Measurements from ENCODE around the gene HP.
"Not testable (repeated sequence)": the region's sequence is repeated elsewhere in the genome, so short reads cannot be mapped to it uniquely, and the experiment has no call there.

Gene HP

GRCh38 chr16:72054254-72054847 lies at the start of gene HP:
Gene HP (plus strand): TSS chr16:72054505. CDS start chr16:72054653, 148 bp downstream.
- not testable (repeated sequence) for DNase-seq

GRCh38 chr16:72008065-72008423 lies 46.3 kb upstream of the HP start:
- DNase-seq: not testable (repeated sequence)

GRCh38 chr16:72008424-72009216 lies 45.7 kb upstream of the HP start, which contains the start of gene DHODH:
Gene DHODH (plus strand): TSS chr16:72008744. CDS start chr16:72008765, 21 bp downstream.
- DNase-seq: peak; percentile 96

GRCh38 chr16:72009779-72010178 lies 44.5 kb upstream of the HP start:
- no peak for DNase-seq

- DNase-seq: no peak
Measured at GRCh38 chr16:72012607-72013006, 41.7 kb upstream of the HP start.

GRCh38 chr16:72013389-72013788 lies 40.9 kb upstream of the HP start:
- DNase-seq: no peak

GRCh38 chr16:72013888-72014581 lies 40.3 kb upstream of the HP start:
- no peak for DNase-seq

- DNase-seq: no peak
Measured at GRCh38 chr16:72014675-72015074, 39.6 kb upstream of the HP start.

GRCh38 chr16:72015124-72015523 lies 39.2 kb upstream of the HP start:
- DNase-seq: no peak

- DNase-seq: no peak
Measured at GRCh38 chr16:72018470-72018869, 35.8 kb upstream of the HP start.

- no peak for DNase-seq
Measured at GRCh38 chr16:72021043-72021442, 33.3 kb upstream of the HP start.

- no peak for DNase-seq
Measured at GRCh38 chr16:72022127-72022526, 32.2 kb upstream of the HP start.

- DNase-seq: no peak
Measured at GRCh38 chr16:72023962-72024361, 30.3 kb upstream of the HP start.

- no peak for DNase-seq
Measured at GRCh38 chr16:72024862-72025382, 29.4 kb upstream of the HP start.

GRCh38 chr16:72025404-72026114 lies 28.7 kb upstream of the HP start:
- peak; percentile 56 for DNase-seq

GRCh38 chr16:72027669-72028378 lies 26.5 kb upstream of the HP start:
- no peak for DNase-seq

- DNase-seq: no peak
Measured at GRCh38 chr16:72029567-72030271, 24.6 kb upstream of the HP start.

GRCh38 chr16:72033437-72033836 lies 20.9 kb upstream of the HP start:
- no peak for DNase-seq

- no peak for DNase-seq
Measured at GRCh38 chr16:72036098-72036497, 18.2 kb upstream of the HP start.

GRCh38 chr16:72042157-72042660 lies 12.1 kb upstream of the HP start:
- peak; percentile 2 for DNase-seq

GRCh38 chr16:72043058-72043457 lies 11.2 kb upstream of the HP start:
- DNase-seq: no peak

Measured in midbrain (tissue), 1 donor.